Coronary artery (tissue), 2 donors: ENCODE results near the gene GIMAP2.

ENCODE experiments used
- DNase-seq: peaks from one replicate; pipeline ENCODE4 v3.0.0-alpha.2; 2017; ENCODE audit warnings: low spot score
- H3K27ac ChIP-seq, 2 donors: fragments of 200-600 bp; sonication (generic); one replicate each; pipeline ENCODE4 v1.5.1; 2016 to 2019
- H3K4me3 ChIP-seq: fragments of 200-600 bp; sonication (generic); 2 replicates; pipeline ENCODE4 v1.5.1; 2016; ENCODE audit warnings: mild to moderate bottlenecking, moderate library complexity
- TF ChIP-seq, protein P1 (sequence below): fragments of 200-600 bp; sonication (generic); IDR thresholded peaks from one replicate; pipeline ENCODE4 v1.5.1; 2019; ENCODE audit warnings: antibody characterized with exemption

Gene GIMAP2

GRCh38 chr7:150734254-150734653 lies 48.7 kb downstream of the GIMAP2 start:
- Histone ChIP-seq H3K4me3 (no peak overlapping the region), H3K27ac (no peak overlapping the region)
- no peak for DNase-seq
- TF ChIP-seq, protein P1, sequence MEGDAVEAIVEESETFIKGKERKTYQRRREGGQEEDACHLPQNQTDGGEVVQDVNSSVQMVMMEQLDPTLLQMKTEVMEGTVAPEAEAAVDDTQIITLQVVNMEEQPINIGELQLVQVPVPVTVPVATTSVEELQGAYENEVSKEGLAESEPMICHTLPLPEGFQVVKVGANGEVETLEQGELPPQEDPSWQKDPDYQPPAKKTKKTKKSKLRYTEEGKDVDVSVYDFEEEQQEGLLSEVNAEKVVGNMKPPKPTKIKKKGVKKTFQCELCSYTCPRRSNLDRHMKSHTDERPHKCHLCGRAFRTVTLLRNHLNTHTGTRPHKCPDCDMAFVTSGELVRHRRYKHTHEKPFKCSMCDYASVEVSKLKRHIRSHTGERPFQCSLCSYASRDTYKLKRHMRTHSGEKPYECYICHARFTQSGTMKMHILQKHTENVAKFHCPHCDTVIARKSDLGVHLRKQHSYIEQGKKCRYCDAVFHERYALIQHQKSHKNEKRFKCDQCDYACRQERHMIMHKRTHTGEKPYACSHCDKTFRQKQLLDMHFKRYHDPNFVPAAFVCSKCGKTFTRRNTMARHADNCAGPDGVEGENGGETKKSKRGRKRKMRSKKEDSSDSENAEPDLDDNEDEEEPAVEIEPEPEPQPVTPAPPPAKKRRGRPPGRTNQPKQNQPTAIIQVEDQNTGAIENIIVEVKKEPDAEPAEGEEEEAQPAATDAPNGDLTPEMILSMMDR = no peak

- Histone ChIP-seq H3K27ac (peak overlapping the region in 1 of 2 donors; percentile 75), H3K4me3 (no peak overlapping the region)
- TF ChIP-seq, protein P1 = no peak
- DNase-seq = no peak
Observed at GRCh38 chr7:150735596-150736358, 50.3 kb downstream of the GIMAP2 start.

DNA sequence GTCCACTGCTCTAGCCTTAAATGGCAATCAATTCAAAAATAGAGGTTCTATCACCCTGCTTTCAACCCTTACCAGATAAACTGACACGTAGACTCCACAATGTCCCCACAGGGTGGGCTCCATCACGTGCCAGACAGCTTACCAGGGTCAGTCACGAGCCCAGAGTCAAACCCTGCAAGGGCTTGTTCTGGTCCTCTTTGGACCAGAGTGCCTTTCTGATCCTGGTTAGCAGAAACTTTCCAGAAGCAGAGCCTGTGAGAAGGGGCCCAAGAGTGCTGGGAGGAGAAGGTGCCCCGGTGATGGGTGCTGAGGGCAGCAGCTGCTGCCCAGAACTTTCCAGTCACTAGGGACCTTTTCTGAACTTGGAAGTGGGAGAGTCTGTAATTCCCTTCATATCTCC lies 51.4 kb downstream of the GIMAP2 start:
- H3K4me3 ChIP-seq = peak overlapping the region; percentile 13
- no peak for DNase-seq
- peak overlapping the region in 1 of 2 donors; percentile 75 for H3K27ac ChIP-seq
- TF ChIP-seq, protein P1 = no peak

GRCh38 chr7:150737265-150738055 lies 52.0 kb downstream of the GIMAP2 start, which contains the start of gene GIMAP5:
TSS of gene GIMAP5 (plus strand) at chr7:150737418. CDS start at chr7:150740885, 3,467 bp downstream.
- DNase-seq = no peak
- peak within 1 kb of the TSS in 1 of 2 donors; percentile 86 for H3K27ac ChIP-seq
- TF ChIP-seq, protein P1 = no peak
- H3K4me3 ChIP-seq = peak within 1 kb of the TSS; percentile 71

- TF ChIP-seq, protein P1 = no peak
- Histone ChIP-seq H3K27ac (peak overlapping the region in 1 of 2 donors; percentile 86), H3K4me3 (peak overlapping the region; percentile 71)
- DNase-seq = no peak
Observed at GRCh38 chr7:150738092-150738491, 52.6 kb downstream of the GIMAP2 start.

- TF ChIP-seq, protein P1 = no peak
- H3K27ac ChIP-seq = peak overlapping the region in 1 of 2 donors; percentile 86
- H3K4me3 ChIP-seq = peak overlapping the region; percentile 71
- no peak for DNase-seq
Observed at GRCh38 chr7:150738591-150739001, 53.1 kb downstream of the GIMAP2 start.
